ENCODE data around the gene GSX2. TPM values are rescaled to one million over a fixed set of nuclear protein-coding genes. Genes with fewer than 3 reads are reported as not detected.
A peak's percentile ranks its signal among the peaks of the same experiment; 100 is the strongest.

Gene GSX2
- total RNA-seq, 1 donor = not detected

GRCh38 chr4:54102531-54103106 is 2.7 kb downstream of the GSX2 start:
- no peak for TF ChIP-seq CTCF (IDR thresholded peaks at IDR 0.05; ENCODE audit: extremely low read depth, low read depth, low read length)
- peaks cover 63% of the 10 kb centered on the region for H3K27me3 ChIP-seq (ENCODE audit: insufficient read depth, low read length)
- no peak overlapping the region for H3K27ac ChIP-seq (ENCODE audit: low read depth, low read length)

GRCh38 chr4:54103190-54103574 is 3.2 kb downstream of the GSX2 start:
- DNase-seq (ENCODE audit: insufficient read length, low spot score, missing footprints) = no peak
- Histone ChIP-seq H3K36me3 (ENCODE audit: insufficient read depth, low read length) (no peaks in the 10 kb centered on the region), H3K27me3 (ENCODE audit: insufficient read depth, low read length) (peaks cover 59% of the 10 kb centered on the region), H3K4me1 (ENCODE audit: insufficient read depth, low read length) (peaks cover 17% of the 10 kb centered on the region), H3K9me3 (ENCODE audit: low read depth, low read length) (no peaks in the 10 kb centered on the region), H3K4me3 (ENCODE audit: insufficient read depth, low read length) (peak overlapping the region; percentile 61), H2AFZ (ENCODE audit: low read length) (peak overlapping the region; percentile 85), H3K4me2 (ENCODE audit: insufficient read depth, low read length) (peak overlapping the region; percentile 79), H4K20me1 (ENCODE audit: insufficient read depth, low read length) (no peaks in the 10 kb centered on the region), H3K79me2 (ENCODE audit: insufficient read depth, low read length) (no peaks in the 10 kb centered on the region), H3K27ac (ENCODE audit: low read depth, low read length) (no peak overlapping the region)
- TF ChIP-seq CTCF (IDR thresholded peaks at IDR 0.05; ENCODE audit: extremely low read depth, low read depth, low read length) = no peak

More at GRCh38 chr4:54102531-54103106, 2.7 kb downstream of the GSX2 start:
- Histone ChIP-seq H4K20me1 (ENCODE audit: insufficient read depth, low read length) (no peaks in the 10 kb centered on the region), H3K9me3 (ENCODE audit: low read depth, low read length) (no peaks in the 10 kb centered on the region), H3K36me3 (ENCODE audit: insufficient read depth, low read length) (no peaks in the 10 kb centered on the region), H3K79me2 (ENCODE audit: insufficient read depth, low read length) (no peaks in the 10 kb centered on the region), H3K4me1 (ENCODE audit: insufficient read depth, low read length) (peaks cover 17% of the 10 kb centered on the region), H2AFZ (ENCODE audit: low read length) (no peak overlapping the region), H3K4me2 (ENCODE audit: insufficient read depth, low read length) (no peak overlapping the region), H3K4me3 (ENCODE audit: insufficient read depth, low read length) (no peak overlapping the region)
- peak; percentile 70 for DNase-seq (ENCODE audit: insufficient read length, low spot score, missing footprints)

- H3K4me3 ChIP-seq (ENCODE audit: insufficient read depth, low read length) = no peak overlapping the region
- no peak for TF ChIP-seq CTCF (IDR thresholded peaks at IDR 0.05; ENCODE audit: extremely low read depth, low read depth, low read length)
- no peaks in the 10 kb centered on the region for H3K36me3 ChIP-seq (ENCODE audit: insufficient read depth, low read length)
- no peaks in the 10 kb centered on the region for H3K79me2 ChIP-seq (ENCODE audit: insufficient read depth, low read length)
- no peak overlapping the region for H3K27ac ChIP-seq (ENCODE audit: low read depth, low read length)
- no peaks in the 10 kb centered on the region for H3K9me3 ChIP-seq (ENCODE audit: low read depth, low read length)
- H3K27me3 ChIP-seq (ENCODE audit: insufficient read depth, low read length) = peaks cover 49% of the 10 kb centered on the region
- H3K4me1 ChIP-seq (ENCODE audit: insufficient read depth, low read length) = peaks cover 12% of the 10 kb centered on the region
- DNase-seq (ENCODE audit: insufficient read length, low spot score, missing footprints) = no peak
- no peaks in the 10 kb centered on the region for H4K20me1 ChIP-seq (ENCODE audit: insufficient read depth, low read length)
- H3K4me2 ChIP-seq (ENCODE audit: insufficient read depth, low read length) = no peak overlapping the region
- no peak overlapping the region for H2AFZ ChIP-seq (ENCODE audit: low read length)
Measured at GRCh38 chr4:54104907-54105306, 4.9 kb downstream of the GSX2 start.

- peaks cover 7% of the 10 kb centered on the region for H3K4me1 ChIP-seq (ENCODE audit: insufficient read depth, low read length)
- TF ChIP-seq CTCF (IDR thresholded peaks at IDR 0.05; ENCODE audit: extremely low read depth, low read depth, low read length) = peak; percentile 7
- no peak overlapping the region for H2AFZ ChIP-seq (ENCODE audit: low read length)
- peak overlapping the region; percentile 66 for H3K4me2 ChIP-seq (ENCODE audit: insufficient read depth, low read length)
- no peaks in the 10 kb centered on the region for H3K79me2 ChIP-seq (ENCODE audit: insufficient read depth, low read length)
- H4K20me1 ChIP-seq (ENCODE audit: insufficient read depth, low read length) = no peaks in the 10 kb centered on the region
- H3K36me3 ChIP-seq (ENCODE audit: insufficient read depth, low read length) = no peaks in the 10 kb centered on the region
- no peak overlapping the region for H3K27ac ChIP-seq (ENCODE audit: low read depth, low read length)
- H3K27me3 ChIP-seq (ENCODE audit: insufficient read depth, low read length) = peaks cover 27% of the 10 kb centered on the region
- DNase-seq (ENCODE audit: insufficient read length, low spot score, missing footprints) = no peak
- no peaks in the 10 kb centered on the region for H3K9me3 ChIP-seq (ENCODE audit: low read depth, low read length)
- peak overlapping the region; percentile 35 for H3K4me3 ChIP-seq (ENCODE audit: insufficient read depth, low read length)
Measured at GRCh38 chr4:54107951-54108748, 8.2 kb downstream of the GSX2 start.
